PFSK-1 (cell line): ENCODE results near the gene SLC16A8.

Experiments
- FOXP2 ChIP-seq: optimal IDR thresholded peaks from 2 replicates; pipeline ENCODE3; 2011; ENCODE audit warnings: borderline replicate concordance, control low read depth, inconsistent platforms; ENCODE audit not compliant: insufficient read depth; ENCODE audit errors: extremely low read length, extremely low read depth
- POLR2AphosphoS5 ChIP-seq: IDR thresholded peaks from 2 replicates; pipeline ENCODE4 v1.6.1; 2012; ENCODE audit warnings: low read depth, mild to moderate bottlenecking, control low read depth, low read length, moderate library complexity
- SIN3A ChIP-seq: IDR thresholded peaks from 2 replicates; pipeline ENCODE4 v1.6.1; 2012; ENCODE audit warnings: mild to moderate bottlenecking, low read length, moderate library complexity, borderline replicate concordance; ENCODE audit not compliant: insufficient read depth
- TAF1 ChIP-seq: IDR thresholded peaks from 2 replicates; pipeline ENCODE4 v1.6.1; 2012; ENCODE audit warnings: low read length, control low read depth, borderline replicate concordance; ENCODE audit not compliant: insufficient read depth
- TF ChIP-seq, protein P1 (sequence below), 2 experiments: IDR thresholded peaks; 2 replicates each; pipeline versions ENCODE4 v1.6.1 to v1.8.0; 2011 to 2012; ENCODE audit warnings: low read depth in 2 of 2, low read length in 2 of 2, control low read depth in 1 of 2, inconsistent platforms in 1 of 2, mild to moderate bottlenecking in 1 of 2, moderate library complexity in 1 of 2; ENCODE audit not compliant: insufficient read depth in 1 of 2

SLC16A8 gene

DNA sequence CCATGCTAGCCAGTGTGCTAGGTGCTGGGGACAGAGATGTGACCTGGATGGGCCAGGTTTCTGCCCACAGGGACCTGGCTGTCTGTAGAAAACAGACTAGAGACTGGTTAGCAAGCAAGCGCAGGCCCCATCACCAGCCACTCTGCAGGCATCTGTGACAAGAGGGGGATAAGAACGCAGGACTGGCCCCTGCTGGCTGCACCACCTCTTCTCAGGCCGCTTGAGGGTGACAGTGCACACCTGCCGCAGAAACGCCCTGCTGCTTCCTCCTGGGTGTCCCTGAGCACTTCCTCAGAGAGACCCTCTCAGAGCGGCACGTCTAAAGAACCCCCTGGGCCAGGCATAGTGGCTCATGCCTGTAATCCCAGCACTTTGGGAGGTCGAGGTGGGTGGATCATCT, 32.7 kb downstream of the SLC16A8 start:
- TF ChIP-seq TAF1 = no peak
- TF ChIP-seq, protein P1, sequence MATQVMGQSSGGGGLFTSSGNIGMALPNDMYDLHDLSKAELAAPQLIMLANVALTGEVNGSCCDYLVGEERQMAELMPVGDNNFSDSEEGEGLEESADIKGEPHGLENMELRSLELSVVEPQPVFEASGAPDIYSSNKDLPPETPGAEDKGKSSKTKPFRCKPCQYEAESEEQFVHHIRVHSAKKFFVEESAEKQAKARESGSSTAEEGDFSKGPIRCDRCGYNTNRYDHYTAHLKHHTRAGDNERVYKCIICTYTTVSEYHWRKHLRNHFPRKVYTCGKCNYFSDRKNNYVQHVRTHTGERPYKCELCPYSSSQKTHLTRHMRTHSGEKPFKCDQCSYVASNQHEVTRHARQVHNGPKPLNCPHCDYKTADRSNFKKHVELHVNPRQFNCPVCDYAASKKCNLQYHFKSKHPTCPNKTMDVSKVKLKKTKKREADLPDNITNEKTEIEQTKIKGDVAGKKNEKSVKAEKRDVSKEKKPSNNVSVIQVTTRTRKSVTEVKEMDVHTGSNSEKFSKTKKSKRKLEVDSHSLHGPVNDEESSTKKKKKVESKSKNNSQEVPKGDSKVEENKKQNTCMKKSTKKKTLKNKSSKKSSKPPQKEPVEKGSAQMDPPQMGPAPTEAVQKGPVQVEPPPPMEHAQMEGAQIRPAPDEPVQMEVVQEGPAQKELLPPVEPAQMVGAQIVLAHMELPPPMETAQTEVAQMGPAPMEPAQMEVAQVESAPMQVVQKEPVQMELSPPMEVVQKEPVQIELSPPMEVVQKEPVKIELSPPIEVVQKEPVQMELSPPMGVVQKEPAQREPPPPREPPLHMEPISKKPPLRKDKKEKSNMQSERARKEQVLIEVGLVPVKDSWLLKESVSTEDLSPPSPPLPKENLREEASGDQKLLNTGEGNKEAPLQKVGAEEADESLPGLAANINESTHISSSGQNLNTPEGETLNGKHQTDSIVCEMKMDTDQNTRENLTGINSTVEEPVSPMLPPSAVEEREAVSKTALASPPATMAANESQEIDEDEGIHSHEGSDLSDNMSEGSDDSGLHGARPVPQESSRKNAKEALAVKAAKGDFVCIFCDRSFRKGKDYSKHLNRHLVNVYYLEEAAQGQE (IDR thresholded peaks at IDR 0.05; ENCODE audit: insufficient read depth in 1 of 2, low read depth in 2 of 2, low read length in 2 of 2) = no peak
- TF ChIP-seq SIN3A = no peak
- no peak for TF ChIP-seq FOXP2
- TF ChIP-seq POLR2AphosphoS5 = no peak

- TF ChIP-seq TAF1 = no peak
- no peak for TF ChIP-seq SIN3A
- no peak for TF ChIP-seq POLR2AphosphoS5
Observed at GRCh38 chr22:38050720-38051119, 33.3 kb downstream of the SLC16A8 start.

DNA sequence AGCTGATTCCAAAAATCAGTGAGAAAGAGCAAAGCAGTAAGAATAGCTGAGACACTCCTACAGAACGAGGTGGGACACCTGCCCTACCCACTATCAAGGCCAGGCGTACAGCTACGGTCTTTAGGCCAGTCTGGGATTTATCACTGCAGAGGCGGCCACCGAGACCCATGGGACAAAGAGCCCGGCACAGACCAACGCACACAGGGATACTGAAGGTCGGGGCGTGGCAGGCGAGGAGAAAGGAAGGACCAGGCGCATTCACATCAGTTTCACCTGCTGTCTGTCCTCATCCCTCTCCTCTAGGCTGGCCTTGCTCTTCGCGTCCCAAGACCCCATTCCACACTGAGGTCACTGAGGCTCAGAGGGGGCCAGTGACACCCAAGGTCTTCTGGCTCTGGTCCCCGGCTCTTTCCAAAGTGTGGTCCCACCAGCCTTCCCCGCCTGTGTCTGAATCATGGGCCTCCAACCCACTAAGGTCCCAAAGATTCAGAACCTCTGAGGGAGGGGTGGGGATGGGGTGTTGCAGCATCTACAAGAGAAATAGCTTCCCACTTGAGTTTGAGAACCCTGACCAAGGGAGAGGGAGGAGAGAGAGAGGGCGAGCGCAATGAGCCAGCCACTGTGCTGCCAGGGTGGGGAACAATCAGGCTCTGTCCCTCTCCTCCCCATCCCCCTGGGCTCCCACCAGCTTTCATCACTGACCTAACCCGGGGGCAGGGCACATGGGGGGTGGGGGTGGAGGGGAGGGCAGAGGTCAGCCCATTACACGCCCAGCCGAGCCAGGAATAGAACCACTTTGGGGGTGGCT, 34.0 kb downstream of the SLC16A8 start:
- TF ChIP-seq, protein P1 (IDR thresholded peaks at IDR 0.05; ENCODE audit: insufficient read depth in 1 of 2, low read depth in 2 of 2, low read length in 2 of 2) = no peak
- TF ChIP-seq FOXP2 (no peak), POLR2AphosphoS5 (no peak), SIN3A (no peak), TAF1 (no peak)

- TF ChIP-seq FOXP2 = no peak
- TF ChIP-seq TAF1 = no peak
Observed at GRCh38 chr22:38046070-38046748, 37.8 kb downstream of the SLC16A8 start.

GRCh38 chr22:38043151-38044039, 40.6 kb downstream of the SLC16A8 start:
- no peak for TF ChIP-seq POLR2AphosphoS5
- TF ChIP-seq FOXP2 = no peak
- TF ChIP-seq, protein P1 (IDR thresholded peaks at IDR 0.05; ENCODE audit: insufficient read depth in 1 of 2, low read depth in 2 of 2, low read length in 2 of 2) = no peak
- TF ChIP-seq SIN3A = no peak
- no peak for TF ChIP-seq TAF1

GRCh38 chr22:38042488-38042790, 41.5 kb downstream of the SLC16A8 start:
- TF ChIP-seq POLR2AphosphoS5 (no peak), TAF1 (no peak), SIN3A (no peak), FOXP2 (no peak)
- TF ChIP-seq, protein P1 (IDR thresholded peaks at IDR 0.05; ENCODE audit: insufficient read depth in 1 of 2, low read depth in 2 of 2, low read length in 2 of 2) = no peak
